Iris pigment epithelial cell (primary cell): ENCODE results near the gene LMF1.
A peak's percentile ranks its signal among the peaks of the same experiment; 100 is the strongest.
"Not testable (repeated sequence)": the region's sequence is repeated elsewhere in the genome, so short reads cannot be mapped to it uniquely, and the experiment has no call there.

Experiments
- DNase-seq: peaks from one replicate; pipeline ENCODE4 v3.0.0-alpha.2; 2011; ENCODE audit warnings: low read depth

The LMF1 gene

GRCh38 chr16:850668-851067 is 120.1 kb downstream of the LMF1 start:
- no peak for DNase-seq

GRCh38 chr16:848510-849253 is 122.1 kb downstream of the LMF1 start:
- no peak for DNase-seq

GRCh38 chr16:847681-848445 is 122.9 kb downstream of the LMF1 start:
- no peak for DNase-seq

GRCh38 chr16:847151-847550 is 123.6 kb downstream of the LMF1 start:
- no peak for DNase-seq

- no peak for DNase-seq
Observed at GRCh38 chr16:845351-845745, 125.4 kb downstream of the LMF1 start.

GRCh38 chr16:844638-845350 is 126.0 kb downstream of the LMF1 start:
- DNase-seq: no peak

GRCh38 chr16:843771-844170 is 127.0 kb downstream of the LMF1 start:
- DNase-seq: no peak

GRCh38 chr16:842711-843560 is 127.8 kb downstream of the LMF1 start:
- no peak for DNase-seq

GRCh38 chr16:842061-842476 is 128.7 kb downstream of the LMF1 start:
- peak; percentile 7 for DNase-seq

- DNase-seq: no peak
Observed at GRCh38 chr16:841455-842060, 129.2 kb downstream of the LMF1 start.

- no peak for DNase-seq
Observed at GRCh38 chr16:840561-841454, 130.0 kb downstream of the LMF1 start.

- DNase-seq: no peak
Observed at GRCh38 chr16:839643-840408, 131.0 kb downstream of the LMF1 start.

GRCh38 chr16:838741-839140 is 132.0 kb downstream of the LMF1 start:
- DNase-seq: no peak

- not testable (repeated sequence) for DNase-seq
Observed at GRCh38 chr16:836822-837221, 134.0 kb downstream of the LMF1 start.

- no peak for DNase-seq
Observed at GRCh38 chr16:836221-836620, 134.6 kb downstream of the LMF1 start.

GRCh38 chr16:835373-835772 is 135.4 kb downstream of the LMF1 start:
- DNase-seq: no peak

GRCh38 chr16:833411-833810 is 137.4 kb downstream of the LMF1 start:
- no peak for DNase-seq

GRCh38 chr16:832652-833336 is 138.0 kb downstream of the LMF1 start:
- no peak for DNase-seq
